GM19025 (cell line): ENCODE data around the gene M1AP.

Experiments used
- ATAC-seq: cut with Tn5 transposase; IDR thresholded peaks from one replicate; pipeline ENCODE4 v1.9.1; 2021; ENCODE audit warnings: mild to moderate bottlenecking, low read depth, moderate library complexity; ENCODE audit not compliant: unreplicated experiment

Gene M1AP

DNA sequence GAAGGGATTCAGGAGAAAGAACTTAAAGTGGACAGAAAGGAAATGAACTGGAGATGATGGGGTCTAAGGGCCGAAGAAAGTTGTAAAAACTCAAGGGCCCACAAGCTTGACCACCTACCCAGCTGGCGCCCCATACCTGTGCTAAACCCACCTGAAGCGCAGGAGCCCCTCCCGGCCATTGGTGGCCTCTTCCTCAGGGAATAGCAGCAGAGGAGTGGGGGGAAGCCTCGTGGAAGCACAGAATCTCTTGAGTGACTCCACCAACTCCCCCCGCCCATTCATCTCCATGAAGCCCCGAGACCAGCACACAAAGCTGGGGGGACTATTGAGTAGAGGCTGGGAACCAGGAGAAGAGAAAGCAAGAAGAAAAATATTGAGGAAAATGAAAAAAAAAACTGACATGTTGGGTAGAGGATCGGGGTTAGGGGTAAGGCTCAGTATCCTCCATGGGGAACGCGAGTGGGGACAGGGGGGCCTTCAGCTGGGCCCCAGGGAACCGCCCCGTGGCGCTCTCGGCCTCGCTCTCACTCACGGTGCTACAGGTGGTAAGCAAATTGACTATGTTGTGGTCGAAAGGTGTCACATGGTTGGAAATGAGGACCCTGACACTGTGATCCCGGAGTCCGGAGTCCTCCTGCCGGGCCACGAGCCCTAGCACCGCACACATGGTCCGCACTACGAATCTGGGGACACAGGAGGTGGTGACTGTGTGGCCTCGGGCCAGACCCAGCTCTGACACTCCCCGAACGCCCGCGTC is 119.4 kb downstream of the M1AP start:
- no peak for ATAC-seq

DNA sequence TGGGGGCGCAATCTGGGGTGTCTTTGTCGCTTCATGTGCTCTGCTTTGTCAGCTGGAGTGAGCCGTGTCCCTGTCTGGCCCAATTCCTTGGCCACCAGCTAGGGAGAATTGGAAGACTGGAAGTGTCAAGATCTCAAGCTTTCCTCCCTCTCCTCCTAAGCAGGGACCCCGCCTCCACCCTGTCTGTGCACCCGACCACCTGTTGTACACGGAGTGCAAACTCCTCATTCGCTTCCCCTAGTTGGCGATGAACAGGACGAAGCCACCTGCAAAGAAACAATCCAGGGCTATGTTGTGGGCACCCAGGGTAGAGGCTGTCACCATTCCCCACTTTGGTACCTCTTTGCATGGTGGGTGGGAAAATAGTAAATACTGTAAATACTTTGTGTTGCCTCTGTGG is 120.4 kb downstream of the M1AP start:
- ATAC-seq: no peak

DNA sequence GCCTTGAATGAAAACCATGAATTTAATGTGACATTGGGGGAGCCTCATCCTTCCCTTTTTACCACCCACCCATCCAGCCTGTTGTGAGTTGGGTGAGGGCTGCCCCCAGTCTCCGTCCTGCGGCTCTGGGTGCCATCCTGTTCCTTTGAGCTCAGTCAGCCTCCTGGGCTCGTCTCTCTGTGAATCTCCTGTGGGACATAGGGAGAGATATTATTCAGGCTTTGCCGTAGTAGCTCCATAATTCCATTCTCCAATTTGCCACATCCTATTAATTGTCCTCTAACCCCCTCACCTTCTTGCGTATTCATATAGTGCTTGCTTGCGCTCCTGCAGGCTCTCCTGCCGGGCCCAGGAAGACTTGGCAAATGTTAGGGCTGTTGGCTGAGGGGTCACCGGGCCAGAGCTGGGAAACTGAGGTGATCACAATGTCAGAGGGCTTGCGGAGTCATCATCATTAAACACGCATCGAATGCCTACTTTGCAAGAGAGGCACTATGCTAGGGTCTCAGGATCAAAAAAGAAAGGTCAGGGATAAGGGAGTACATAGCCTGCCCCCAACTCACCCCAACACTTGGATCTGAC is 121.4 kb downstream of the M1AP start:
- no peak for ATAC-seq

DNA sequence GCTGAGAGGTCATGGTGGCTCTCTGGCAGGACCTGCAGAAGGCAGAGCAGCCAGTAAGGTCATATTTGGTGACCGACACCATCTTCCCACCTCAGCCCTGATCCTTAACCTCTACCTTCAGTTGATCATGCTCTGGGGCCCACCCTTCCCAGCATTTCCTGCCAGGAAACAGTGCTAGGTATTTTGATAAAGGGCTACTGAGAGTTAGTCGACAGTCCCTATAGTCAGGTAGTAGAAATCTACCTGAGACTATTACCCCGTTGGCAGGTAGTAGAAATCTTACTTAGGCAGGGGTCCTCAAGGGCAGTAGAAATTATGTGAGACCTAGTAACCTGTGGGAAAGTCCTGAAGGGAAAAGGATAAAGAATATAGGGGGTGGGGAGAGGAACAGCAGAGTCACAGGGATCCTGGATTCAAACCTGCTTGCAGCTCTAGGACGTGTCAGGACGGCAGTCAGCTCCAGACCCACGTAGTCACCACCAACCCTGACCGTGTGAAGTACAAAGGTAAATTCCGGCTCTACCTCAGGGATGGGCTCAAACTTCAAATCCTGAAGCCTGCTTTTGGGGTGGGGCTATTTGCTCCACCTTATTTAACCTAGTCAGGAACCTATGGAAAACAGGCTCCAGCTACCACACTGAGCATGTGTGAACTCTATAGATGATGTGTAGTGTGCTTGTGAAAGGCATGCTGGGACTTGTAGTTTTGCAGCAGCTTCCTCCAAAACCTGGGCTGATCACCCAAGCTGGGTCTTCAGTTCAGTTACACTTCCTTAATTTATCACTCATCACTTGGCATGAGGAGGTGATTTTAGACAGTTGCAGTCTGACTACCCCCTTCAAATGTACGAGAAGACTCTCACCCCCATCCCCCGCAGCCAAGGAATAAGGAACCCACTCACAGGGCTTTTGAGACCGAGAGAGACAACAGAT is 122.1 kb downstream of the M1AP start, which contains the start of gene DQX1:
TSS of gene DQX1 (minus strand) at position 515 of the 932 bp plus-strand sequence. CDS start at position 13, 502 bp downstream.
- ATAC-seq: no peak

DNA sequence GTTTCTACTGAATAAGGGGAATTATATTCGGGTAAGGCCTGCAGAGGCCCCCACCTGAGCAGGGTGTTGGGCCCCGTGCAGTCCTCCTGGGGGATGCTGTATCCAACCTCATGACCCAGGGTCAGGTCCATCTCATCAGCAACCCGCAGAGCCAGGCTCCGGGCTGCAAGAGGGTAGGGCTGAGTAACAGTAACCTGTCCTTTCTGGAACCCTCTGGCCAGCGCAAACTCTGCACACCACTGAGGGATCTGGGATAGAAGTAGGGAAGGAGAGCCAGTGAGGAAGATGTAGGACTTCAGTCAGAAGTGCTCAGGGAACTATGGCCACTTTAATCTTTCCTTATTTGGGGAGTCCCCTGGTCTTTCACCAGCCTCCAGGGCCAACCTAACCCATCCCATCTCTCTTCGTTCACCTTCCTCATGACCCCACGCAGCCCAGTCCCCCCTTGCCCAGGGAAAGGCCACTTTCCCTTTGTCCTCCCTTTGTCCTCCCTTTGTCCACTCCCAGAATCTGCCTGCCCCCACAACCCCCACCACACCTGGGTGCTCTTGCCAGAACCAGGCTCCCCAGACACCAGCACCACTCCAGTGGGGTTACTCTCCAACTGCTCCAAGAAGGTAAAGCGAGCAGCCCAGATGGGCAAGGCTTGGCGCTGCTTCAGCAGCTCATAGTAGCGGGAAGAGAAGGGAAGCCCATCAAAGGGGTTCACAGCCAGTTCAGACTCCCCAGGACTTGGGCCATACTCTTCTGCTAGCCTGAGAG is 123.0 kb downstream of the M1AP start:
- ATAC-seq: no peak

DNA sequence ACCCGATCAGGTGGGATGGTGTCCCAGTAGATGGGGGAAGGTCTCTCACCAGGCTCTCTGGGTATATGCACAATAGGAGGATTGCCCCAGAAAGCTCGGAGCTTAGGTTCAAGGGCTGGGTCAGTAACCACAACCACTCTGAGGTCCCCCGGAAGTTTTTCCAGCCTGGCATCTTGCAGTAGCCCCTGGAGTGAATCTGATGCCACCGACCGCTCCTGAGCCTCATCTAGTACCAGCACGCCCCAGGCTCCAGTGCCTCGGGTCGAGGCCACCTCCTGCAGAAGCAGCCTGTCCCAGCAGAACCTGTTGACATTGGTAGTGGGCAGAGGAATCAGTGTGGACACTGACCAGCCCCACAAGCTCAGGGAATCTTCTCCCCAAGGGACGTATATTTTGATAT is 124.1 kb downstream of the M1AP start:
- ATAC-seq: no peak

DNA sequence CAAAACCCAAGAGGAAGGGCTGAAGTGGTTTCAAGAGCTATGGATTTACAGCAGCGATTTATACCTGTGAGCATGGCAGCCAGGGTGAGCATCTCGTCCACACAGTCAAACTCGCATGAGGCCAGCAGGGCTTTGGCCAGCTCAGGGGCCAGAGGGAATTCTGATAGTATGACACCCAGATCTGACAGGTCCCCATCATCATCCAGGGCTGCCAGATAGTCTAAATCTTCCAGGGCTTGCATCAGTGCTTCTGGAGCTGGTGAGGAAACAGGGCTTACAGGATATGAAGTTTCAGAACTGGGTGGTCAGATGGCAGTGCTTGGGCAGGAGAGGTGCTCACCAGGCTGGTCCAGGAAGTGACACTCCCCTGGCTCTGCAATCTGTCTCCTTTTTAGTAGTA is 125.6 kb downstream of the M1AP start:
- no peak for ATAC-seq

DNA sequence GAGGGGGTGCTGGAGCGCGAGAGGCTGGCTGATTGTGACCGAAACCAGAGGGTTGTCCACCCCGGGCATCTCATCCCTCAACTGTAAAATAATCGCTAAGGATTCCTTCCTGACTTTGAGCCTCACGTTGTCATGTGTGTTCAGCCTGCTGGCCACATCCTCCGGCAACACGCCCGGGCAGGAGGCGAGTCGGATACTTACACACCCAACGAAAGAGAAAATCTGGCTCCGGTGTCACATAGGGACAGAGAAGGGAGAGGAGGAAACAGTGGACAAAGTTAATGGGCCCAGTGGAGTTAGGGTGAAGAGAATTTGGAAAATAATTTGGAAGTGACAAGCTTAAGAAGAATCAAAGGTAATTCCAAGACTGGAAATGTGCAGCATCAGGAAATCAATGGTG is 131.5 kb downstream of the M1AP start:
- ATAC-seq: no peak

DNA sequence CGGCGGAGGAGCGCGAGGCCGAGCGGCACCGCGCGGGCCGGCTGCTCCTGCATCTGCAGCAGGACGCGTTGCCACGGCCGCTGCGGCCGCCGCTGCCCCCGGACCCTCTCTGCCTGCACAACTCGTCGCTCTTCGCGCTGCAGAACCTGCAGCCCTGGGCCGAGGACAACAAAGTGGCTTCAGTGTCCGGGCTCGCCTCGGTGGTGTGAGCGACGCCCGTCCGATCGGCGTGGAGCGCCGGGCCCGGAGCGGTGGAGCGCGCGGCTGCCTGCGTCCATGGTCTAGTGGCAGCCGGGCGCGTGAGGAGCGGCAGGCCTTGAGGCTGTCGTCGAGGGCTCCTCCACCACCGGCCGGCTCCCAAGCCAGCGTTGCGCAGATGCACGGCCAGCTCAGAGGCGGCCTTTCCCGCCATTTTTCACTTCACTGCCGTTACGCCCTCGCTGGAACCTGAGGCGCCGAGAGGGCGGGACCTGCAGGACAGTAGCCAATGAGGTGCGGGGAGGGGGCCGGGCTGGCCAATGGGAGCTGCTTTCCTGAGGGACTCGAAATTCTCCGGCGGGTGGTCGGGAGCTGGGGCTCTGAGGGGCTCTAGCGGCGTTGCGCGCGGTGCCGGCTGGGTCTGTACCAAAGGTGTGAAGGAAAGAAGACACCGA is 132.0 kb downstream of the M1AP start:
- ATAC-seq: peak; percentile 75

DNA sequence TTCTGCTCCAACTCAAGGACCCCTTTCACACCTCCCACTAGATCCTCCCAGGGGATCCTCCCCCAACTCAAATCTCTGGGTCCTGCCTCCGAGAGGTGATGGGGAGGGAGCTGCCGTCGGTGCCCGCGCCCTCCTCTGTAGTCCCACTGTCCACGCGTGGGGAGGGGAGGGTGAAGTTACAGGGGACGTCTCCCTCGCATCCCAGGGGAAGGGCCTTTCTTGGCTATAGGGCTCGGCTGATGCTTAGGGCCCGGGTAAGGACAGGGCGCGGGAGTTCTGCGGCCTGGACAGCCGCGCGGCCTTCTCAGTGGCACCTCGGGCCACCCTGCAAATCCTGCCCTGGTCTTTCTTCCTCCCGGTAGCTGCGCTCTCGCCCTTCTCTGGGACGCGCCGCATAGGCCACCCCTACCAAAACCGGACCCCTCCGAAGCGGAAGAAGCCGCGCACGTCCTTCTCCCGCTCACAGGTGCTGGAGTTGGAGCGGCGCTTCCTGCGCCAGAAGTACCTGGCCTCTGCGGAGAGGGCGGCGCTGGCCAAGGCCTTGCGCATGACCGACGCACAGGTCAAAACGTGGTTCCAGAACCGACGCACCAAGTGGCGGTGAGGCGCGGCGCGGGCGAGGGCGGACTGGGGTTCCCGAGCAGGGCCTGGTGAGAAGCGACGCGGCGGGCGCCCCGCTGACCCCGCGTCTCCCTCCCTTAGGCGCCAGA is 132.7 kb downstream of the M1AP start:
- peak; percentile 13 for ATAC-seq

DNA sequence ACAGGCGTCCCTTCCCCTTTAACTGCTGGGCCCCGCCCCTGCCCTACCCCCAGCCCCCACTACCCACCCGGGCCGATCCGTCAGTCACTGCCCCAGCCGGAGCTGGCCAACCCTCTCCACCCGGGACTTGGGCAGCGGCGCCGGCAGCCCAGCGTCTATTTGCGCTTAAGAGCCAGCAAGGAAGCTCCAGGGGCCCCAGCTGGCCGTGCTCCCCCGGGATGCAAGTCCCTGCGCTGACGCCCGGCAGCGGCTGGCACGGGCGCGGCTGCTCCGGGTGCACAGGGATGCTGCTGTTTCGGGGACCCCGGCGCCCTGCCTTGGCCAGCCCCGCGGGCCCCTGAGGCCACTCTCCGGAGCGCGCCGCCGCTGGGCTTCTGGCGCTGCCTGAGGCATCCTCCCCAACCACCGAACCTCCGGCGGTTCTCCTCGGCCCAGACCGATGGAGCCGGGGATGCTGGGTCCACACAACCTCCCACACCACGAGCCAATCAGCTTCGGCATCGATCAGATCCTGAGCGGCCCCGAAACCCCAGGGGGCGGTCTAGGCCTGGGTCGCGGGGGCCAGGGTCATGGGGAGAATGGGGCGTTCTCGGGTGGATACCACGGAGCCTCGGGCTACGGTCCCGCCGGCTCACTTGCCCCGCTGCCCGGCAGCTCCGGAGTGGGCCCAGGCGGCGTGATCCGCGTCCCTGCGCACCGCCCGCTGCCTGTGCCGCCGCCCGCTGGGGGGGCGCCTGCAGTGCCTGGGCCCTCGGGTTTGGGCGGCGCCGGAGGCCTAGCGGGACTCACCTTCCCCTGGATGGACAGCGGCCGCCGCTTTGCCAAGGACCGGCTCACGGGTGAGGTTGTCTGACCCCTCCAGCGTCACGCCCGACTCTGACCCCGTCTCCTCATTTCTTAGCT is 133.5 kb downstream of the M1AP start, which contains the start of gene TLX2:
TSS of gene TLX2 (plus strand) at position 83 of the 903 bp plus-strand sequence. CDS start at position 440, 357 bp downstream.
- no peak for ATAC-seq

DNA sequence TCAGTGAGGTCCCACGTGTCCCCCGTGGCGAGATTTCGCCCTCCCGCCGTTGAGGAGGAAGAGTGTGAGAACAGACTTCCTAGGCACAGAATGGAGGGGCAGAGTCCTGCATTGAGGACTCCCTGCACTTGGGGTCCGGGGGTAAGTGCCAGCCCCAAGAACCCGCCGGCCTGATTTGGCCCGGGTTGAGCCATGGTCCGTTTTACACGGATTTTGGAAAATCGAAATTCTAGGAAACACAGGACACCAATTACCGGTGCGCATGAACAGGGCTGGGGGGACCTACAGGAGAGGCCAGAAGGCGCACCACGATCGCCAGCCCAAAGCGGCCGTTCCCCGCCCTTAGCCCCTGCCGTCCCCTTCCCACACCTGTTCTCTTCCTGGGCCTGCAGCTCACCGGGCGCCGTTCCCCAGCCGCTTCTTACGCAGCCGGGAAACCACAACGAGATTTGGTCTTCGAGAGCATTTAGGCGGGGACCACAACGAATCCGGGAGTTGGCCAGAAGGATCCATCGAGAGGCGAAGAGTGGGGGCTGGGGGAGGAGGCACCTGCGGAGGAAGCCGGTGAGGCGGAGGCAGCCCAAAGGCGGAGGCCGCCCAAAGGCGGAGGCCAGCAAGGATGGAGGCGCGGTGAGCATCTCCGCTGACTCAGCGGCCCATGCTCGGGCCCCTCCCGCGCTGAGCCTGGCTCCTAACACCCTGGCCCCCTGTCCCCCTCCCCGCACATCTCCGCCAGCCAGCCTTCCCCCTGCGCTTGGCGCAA is 134.3 kb downstream of the M1AP start:
- ATAC-seq: no peak

DNA sequence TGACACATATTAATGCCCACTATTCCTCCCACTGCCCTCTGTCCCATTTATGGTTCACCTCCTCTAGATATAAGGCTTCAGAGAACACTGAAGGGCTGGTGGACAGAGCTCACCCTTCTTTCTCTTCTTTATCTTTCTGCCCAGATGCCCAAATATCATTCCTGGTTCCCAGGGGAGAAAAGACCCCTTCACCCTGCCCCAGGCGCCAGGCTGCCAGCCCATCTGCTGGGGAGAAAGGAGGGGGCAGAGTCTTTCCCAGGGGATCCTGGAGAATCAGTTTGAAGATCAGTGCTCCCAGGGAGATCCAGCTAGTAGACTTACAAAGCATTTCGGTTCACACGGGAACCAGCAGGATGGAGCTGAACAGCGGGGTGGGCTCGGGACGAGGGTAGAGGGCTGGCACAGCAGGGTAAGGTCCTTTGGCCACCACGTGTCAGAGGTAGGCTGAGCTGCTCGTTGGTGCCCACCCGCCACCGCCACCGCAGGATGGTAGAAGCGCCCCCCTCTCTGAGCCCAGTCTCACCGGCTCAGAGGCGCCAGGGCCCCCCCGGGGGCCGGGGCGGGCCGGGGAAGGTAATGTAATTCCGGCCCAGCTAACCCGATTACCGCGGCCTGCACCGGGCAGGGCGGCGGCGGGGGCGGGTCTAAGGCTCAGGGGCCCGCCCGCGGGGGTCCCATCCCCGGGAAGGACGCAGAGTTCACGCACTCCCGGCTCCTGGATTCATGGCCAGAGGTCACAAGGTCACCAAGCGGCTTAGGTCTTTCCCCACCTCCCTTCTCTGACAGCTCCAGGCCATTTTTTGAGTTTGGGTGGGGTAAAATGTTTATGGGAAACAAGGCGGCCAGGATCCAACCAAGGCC is 135.2 kb downstream of the M1AP start:
- ATAC-seq: no peak

DNA sequence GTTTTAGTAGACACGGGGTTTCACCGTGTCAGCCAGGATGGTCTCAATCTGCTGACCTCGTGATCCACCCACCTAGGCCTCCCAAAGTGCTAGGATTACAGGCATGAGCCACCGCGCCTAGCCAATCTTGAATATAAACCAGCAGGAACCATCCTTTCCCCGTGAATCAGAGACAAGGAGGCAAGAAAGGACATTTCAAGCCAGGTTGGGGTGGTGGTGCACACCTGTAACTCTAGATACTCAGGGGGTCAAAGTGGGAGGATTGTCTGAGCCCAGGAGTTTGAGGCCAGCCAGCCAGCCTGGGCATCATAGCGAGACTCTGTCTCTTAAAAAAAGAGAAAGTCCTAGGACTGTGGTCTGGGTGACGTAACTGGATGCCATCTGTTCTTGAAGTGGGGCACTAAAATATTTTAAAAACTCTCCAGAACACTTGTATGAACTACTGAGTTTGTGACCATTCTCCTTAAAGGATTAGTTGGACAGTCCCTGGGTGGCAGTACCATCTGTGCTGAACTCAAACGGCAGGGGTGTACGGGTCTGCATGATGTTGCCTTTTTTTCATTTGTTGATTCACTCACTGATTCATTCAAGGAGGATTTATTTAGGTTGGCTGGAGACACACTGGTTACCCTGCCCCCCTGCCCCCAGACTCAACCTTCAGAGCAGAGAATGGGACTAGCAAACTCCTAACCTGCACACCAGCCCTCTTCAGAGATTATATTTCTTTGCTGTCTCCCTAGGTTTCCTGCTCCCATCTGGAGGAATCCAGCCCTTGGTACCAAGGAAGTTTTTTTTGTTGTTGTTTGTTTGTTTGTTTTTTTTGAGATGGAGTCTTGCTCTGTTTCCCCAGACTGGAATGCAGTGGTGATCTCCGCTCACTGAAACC is 136.8 kb downstream of the M1AP start:
- ATAC-seq: no peak

DNA sequence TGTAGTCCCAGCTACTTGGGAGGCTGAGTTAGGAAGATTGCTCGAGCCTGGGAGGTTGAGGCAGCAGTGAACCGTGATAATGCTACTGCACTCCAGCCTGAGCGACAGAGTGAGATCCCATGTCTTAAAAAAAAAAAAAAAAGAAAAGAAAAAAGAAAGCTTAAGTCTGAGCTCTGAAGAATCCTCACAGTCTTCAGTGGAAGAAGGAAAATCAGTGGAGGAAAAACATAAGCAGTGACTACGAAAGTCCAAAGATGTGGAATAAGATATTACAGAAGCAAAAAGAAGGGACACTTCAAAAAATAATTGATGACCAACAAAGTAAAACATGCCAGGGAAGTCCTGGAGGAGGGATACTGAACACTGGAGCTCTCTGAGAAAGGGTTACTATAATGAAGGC is 137.9 kb downstream of the M1AP start:
- ATAC-seq: no peak
